T-helper 1 cell treated with Interleukin-12 subunit alpha and Interleukin-12 subunit beta and Interleukin-4 antibody, amounts not matched to agents 30 ng/mL and 1 ng/mL, for 36 hours (primary cell): ENCODE measurements around the gene TRMU. TPM values are rescaled to one million over a fixed set of nuclear protein-coding genes. Genes with fewer than 3 reads are reported as not detected.

ENCODE experiments used
- intact Hi-C: fragments of 100-400 bp; cut with micrococcal nuclease; formaldehyde crosslinking; loops from one replicate; pipeline ENCODE4 v1.15.1; 2024
- total RNA-seq: library from RNA; stranded (reverse); gene quantifications from 2 replicates; pipeline ENCODE4 v1.2.3, GENCODE V29; 2022

TRMU gene
- total RNA-seq, 1 donor from 2014 or later: 72.4 TPM

GRCh38 chr22:46336119-46337078 lies 885 bp downstream of the TRMU start:
- intact Hi-C loops: no loop called here

- intact Hi-C loops: no loop called here
These were observed 2.4 kb downstream of the TRMU start for GRCh38 chr22:46337870-46338269.

GRCh38 chr22:46338636-46339035 lies 3.1 kb downstream of the TRMU start:
- intact Hi-C loops: no loop called here

- intact Hi-C loops: no loop called here
These were observed 4.4 kb downstream of the TRMU start for GRCh38 chr22:46339956-46340355.

GRCh38 chr22:46340676-46341075 lies 5.2 kb downstream of the TRMU start:
- intact Hi-C loops: no loop called here

- intact Hi-C loops: no loop called here
These were observed 11.3 kb downstream of the TRMU start for GRCh38 chr22:46346680-46347405.

GRCh38 chr22:46347646-46348045 lies 12.1 kb downstream of the TRMU start:
- intact Hi-C loops: no loop called here

GRCh38 chr22:46348099-46348695 lies 12.7 kb downstream of the TRMU start:
- intact Hi-C loops: no loop called here

- intact Hi-C loops: no loop called here
These were observed 13.7 kb downstream of the TRMU start for GRCh38 chr22:46349238-46349637.

GRCh38 chr22:46349681-46350080 lies 14.2 kb downstream of the TRMU start:
- intact Hi-C loops: no loop called here

- intact Hi-C loops: no loop called here
These were observed 14.6 kb downstream of the TRMU start for GRCh38 chr22:46350121-46350520.

- intact Hi-C loops: no loop called here
These were observed 15.1 kb downstream of the TRMU start for GRCh38 chr22:46350646-46351045.

- intact Hi-C loops: no loop called here
These were observed 15.7 kb downstream of the TRMU start for GRCh38 chr22:46351131-46351735.

GRCh38 chr22:46351767-46352166 lies 16.3 kb downstream of the TRMU start:
- intact Hi-C loops: no loop called here

- intact Hi-C loops: no loop called here
These were observed 16.8 kb downstream of the TRMU start for GRCh38 chr22:46352276-46352675.

- intact Hi-C loops: no loop called here
These were observed 17.3 kb downstream of the TRMU start for GRCh38 chr22:46352691-46353386.

- intact Hi-C loops: no loop called here
These were observed 18.1 kb downstream of the TRMU start for GRCh38 chr22:46353483-46354105.

- intact Hi-C loops: no loop called here
These were observed 18.9 kb downstream of the TRMU start for GRCh38 chr22:46354176-46354992.

- intact Hi-C loops: no loop called here
These were observed 19.4 kb downstream of the TRMU start for GRCh38 chr22:46354993-46355305.
